Tibial nerve (tissue), 4 donors: ENCODE data around the gene PDPN.

Experiments
- EP300 ChIP-seq, 2 donors: sonication (generic); formaldehyde crosslinking; IDR thresholded peaks; one replicate each; pipeline ENCODE4 v1.6.1; 2017; ENCODE audit warnings: antibody characterized with exemption in 2 of 2, mild to moderate bottlenecking in 1 of 2
- POLR2A ChIP-seq, 2 donors: fragments of 450-650 bp; IDR thresholded peaks; one replicate each; pipeline ENCODE4 v1.6.1; 2017; ENCODE audit warnings: antibody characterized with exemption in 2 of 2, mild to moderate bottlenecking in 2 of 2, moderate library complexity in 2 of 2
- TF ChIP-seq, protein P1 (sequence below), 5 experiments: fragments of 200-600 bp in 3 of 5; fragments of 450-650 bp in 2 of 5; sonication (generic) in 3 of 5; IDR thresholded peaks; one replicate each; pipeline ENCODE4 v1.5.1; 2016 to 2019; ENCODE audit warnings: antibody characterized with exemption in 5 of 5, mild to moderate bottlenecking in 3 of 5, moderate library complexity in 2 of 5

- TF ChIP-seq, protein P1, sequence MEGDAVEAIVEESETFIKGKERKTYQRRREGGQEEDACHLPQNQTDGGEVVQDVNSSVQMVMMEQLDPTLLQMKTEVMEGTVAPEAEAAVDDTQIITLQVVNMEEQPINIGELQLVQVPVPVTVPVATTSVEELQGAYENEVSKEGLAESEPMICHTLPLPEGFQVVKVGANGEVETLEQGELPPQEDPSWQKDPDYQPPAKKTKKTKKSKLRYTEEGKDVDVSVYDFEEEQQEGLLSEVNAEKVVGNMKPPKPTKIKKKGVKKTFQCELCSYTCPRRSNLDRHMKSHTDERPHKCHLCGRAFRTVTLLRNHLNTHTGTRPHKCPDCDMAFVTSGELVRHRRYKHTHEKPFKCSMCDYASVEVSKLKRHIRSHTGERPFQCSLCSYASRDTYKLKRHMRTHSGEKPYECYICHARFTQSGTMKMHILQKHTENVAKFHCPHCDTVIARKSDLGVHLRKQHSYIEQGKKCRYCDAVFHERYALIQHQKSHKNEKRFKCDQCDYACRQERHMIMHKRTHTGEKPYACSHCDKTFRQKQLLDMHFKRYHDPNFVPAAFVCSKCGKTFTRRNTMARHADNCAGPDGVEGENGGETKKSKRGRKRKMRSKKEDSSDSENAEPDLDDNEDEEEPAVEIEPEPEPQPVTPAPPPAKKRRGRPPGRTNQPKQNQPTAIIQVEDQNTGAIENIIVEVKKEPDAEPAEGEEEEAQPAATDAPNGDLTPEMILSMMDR (IDR thresholded peaks at IDR 0.05) = no peak
- TF ChIP-seq POLR2A (IDR thresholded peaks at IDR 0.05) (no peak), EP300 (IDR thresholded peaks at IDR 0.05) (no peak)
These were observed 36.8 kb upstream of the PDPN start for GRCh38 chr1:13546791-13547190.
